ENCODE results near the gene DEPDC4.

GRCh38 chr12:100234591-100235304 lies 32.1 kb downstream of the DEPDC4 start:
- no peak for TF ChIP-seq MEF2B (IDR thresholded peaks at IDR 0.05; ENCODE audit: partially characterized antibody, poor library complexity, severe bottlenecking)
- peak; percentile 88 for TF ChIP-seq RAD21 (IDR thresholded peaks at IDR 0.05; ENCODE audit: insufficient read depth, low read depth, low read length)
- no peak for TF ChIP-seq TCF7 (IDR thresholded peaks at IDR 0.05; ENCODE audit: borderline replicate concordance)
- no peak for TF ChIP-seq BRCA1 (IDR thresholded peaks at IDR 0.05; ENCODE audit: low read depth, low read length)
- TF ChIP-seq CTCF (IDR thresholded peaks at IDR 0.05 in 2 of 3, conservative IDR thresholded peaks at IDR 0.05 in 1 of 3; ENCODE audit: control insufficient read depth in 2 of 3, extremely low read depth in 1 of 3, insufficient read depth in 1 of 3, low read depth in 3 of 3, low read length in 3 of 3), result peak; percentile 71 to 84 (median 75)
- no peak for TF ChIP-seq EZH2 (IDR thresholded peaks at IDR 0.05; ENCODE audit: borderline replicate concordance, control insufficient read depth, low read depth, low read length)
- TF ChIP-seq PKNOX1 (IDR thresholded peaks at IDR 0.05), result no peak
- no peak for TF ChIP-seq POLR2A (IDR thresholded peaks at IDR 0.05; ENCODE audit: low read depth, low read length)
